Measurements from ENCODE around the gene STXBP1. TPM values are rescaled to one million over a fixed set of nuclear protein-coding genes. Genes with fewer than 3 reads are reported as not detected.
"Not testable (repeated sequence)": the region's sequence is repeated elsewhere in the genome, so short reads cannot be mapped to it uniquely, and the experiment has no call there.

The STXBP1 gene
- total RNA-seq, 1 donor from 2014 or later, result 53.1 TPM

DNA sequence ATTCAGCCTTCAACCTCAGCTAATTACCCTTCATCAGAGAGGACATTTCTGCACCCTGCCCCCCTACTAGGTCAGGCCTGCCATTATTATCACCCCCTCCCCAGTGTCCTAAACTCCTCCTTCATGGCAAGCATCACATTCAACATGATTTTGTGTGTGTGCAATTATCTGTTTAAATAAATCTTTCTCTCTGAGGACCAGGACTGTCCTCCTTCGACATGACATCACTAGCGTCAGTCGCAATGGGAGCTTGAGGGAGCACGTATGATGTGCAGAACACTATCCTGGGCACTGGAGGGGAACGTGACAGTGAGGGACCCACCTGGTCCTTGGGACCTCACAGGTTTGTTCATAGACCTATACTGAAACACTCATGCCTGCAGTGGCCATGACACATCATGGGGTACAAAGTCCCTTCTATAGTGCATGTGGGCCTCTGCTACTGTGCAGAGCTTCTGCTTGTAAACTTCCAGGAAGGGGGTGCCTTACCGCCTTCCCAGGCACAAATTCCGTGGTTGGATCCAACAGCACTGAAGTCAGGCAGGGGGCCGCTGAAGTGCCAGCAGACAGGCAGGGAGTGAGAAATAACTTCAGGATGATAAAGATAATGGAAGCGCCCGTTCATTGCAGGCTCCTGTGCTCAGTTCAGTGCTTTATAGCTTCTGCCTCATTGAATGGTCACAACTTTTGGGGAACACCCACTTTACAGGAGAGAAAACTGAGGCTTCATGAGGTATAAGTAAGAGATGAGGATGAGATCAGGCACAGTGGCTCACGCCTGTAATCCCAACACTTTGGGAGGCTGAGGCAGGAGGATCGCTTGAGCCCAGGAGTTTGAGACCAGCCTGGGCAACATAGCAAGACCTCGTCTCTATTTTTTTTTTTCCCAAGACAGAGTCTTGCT, 36.0 kb upstream of the STXBP1 start:
- DNase-seq (ENCODE audit: extremely low read depth, low read depth, low spot score), result no peak

GRCh38 chr9:127577194-127577593, 34.9 kb upstream of the STXBP1 start:
- not testable (repeated sequence) for DNase-seq (ENCODE audit: extremely low read depth, low read depth, low spot score)

DNA sequence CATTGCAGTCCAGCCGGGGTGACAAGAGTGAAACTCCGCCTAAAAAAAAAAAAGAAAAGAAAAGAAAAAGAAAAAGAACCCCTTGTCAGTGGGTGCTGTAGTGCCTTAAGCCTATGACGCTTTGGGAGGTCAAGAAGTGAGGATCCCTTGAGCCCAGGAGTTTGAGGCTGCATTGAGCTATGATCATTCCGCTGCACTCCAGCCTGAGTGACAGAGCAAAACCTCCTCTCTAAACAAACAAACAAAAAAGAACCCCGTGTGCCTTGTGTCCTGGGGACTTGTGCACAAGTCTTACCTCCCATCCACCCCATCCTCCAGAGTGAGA, 33.5 kb upstream of the STXBP1 start:
- DNase-seq (ENCODE audit: extremely low read depth, low read depth, low spot score), result no peak

DNA sequence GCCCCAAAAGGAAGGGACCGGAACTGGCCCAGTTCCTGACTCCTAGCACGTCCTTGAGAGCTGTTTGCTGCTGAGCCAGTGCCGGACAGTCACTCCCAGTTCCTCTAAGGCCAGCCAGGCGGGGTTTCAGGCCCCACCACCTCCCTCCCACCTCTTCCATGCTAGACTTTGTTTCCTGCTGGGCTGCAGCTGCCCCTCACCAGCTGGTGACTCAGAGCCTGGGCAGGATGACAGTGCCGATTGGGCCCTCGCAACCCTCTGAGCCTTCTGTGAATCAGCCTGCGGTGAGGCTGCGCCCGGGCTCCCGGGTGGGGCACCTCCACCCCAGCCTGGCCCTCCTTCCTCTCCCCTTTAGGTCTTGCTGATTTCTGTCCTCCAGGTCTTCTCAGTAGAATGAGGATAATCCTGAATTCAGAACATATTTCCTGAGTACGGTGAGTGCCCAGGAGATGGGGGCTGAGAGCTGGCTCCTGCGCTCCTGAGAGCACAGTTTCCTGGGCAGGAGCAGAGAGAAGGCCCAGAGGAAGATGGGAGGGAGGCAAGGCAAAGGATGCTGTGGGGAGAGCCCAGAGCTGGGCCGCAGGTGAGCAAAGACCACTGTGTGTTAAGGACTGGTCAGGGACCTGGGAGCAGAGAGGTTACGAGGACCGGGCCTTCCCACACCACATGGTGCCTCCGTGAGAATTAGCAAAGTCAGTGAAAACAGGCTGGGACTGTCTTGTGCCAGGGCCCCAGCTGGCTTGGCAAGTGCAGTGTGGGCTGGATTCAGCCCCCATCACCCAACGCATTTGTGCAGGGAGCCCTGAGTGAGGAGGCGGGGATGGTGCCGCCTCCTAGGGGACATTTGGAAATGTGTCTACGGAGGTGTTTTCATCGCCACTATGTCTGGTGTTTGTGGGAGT, 32.9 kb upstream of the STXBP1 start:
- no peak for DNase-seq (ENCODE audit: extremely low read depth, low read depth, low spot score)

GRCh38 chr9:127580366-127580765, 31.7 kb upstream of the STXBP1 start:
- DNase-seq (ENCODE audit: extremely low read depth, low read depth, low spot score), result no peak

- DNase-seq (ENCODE audit: extremely low read depth, low read depth, low spot score), result no peak
Observed at GRCh38 chr9:127580879-127581475, 31.1 kb upstream of the STXBP1 start.

- not testable (repeated sequence) for DNase-seq (ENCODE audit: extremely low read depth, low read depth, low spot score)
Observed at GRCh38 chr9:127584474-127584805, 27.6 kb upstream of the STXBP1 start.

GRCh38 chr9:127585161-127585819, 26.8 kb upstream of the STXBP1 start:
- DNase-seq (ENCODE audit: extremely low read depth, low read depth, low spot score), result no peak

GRCh38 chr9:127586096-127586495, 26.0 kb upstream of the STXBP1 start:
- DNase-seq (ENCODE audit: extremely low read depth, low read depth, low spot score), result no peak

DNA sequence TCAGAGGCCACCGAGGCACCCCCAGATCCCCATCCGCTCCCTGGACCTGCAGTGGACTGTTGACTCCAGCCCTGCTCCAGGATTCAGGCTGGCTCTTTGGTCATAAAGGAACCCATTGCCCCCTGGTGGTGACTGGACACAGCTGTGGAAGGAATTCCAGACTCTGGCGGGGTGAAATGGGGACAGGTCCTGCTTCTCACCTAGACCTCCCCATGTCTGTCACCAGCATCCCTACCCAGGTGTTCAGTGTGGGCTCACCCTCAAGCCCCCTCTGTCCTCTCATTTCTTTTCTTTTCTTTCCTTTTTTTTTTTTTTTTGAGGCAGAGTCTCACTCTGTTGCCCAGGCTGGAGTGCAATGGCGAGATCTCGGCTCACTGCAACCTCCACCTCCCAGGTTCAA, 25.5 kb upstream of the STXBP1 start:
- DNase-seq (ENCODE audit: extremely low read depth, low read depth, low spot score), result no peak

DNA sequence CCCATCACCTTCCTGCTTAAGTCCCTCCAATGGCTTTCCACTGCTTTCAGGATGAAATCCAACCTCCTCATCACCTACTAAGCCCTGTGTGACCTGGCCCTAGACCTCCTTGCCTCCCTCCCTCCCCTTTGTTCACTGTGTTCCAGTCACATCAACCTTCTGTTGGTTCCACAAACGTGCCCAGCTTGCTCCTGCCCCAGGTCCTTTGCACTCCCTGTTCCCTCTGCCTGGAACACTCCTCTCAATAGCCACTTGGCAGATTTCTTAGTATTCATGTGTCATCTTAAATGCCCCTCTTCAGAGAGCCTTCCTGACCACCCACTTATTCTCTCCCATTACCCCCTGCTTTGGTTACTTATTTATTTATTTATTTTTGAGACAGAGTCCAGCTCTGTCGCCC, 24.1 kb upstream of the STXBP1 start:
- DNase-seq (ENCODE audit: extremely low read depth, low read depth, low spot score), result no peak

GRCh38 chr9:127588740-127589506, 23.2 kb upstream of the STXBP1 start:
- DNase-seq (ENCODE audit: extremely low read depth, low read depth, low spot score), result no peak

- no peak for DNase-seq (ENCODE audit: extremely low read depth, low read depth, low spot score)
Observed at GRCh38 chr9:127589955-127590370, 22.1 kb upstream of the STXBP1 start.

DNA sequence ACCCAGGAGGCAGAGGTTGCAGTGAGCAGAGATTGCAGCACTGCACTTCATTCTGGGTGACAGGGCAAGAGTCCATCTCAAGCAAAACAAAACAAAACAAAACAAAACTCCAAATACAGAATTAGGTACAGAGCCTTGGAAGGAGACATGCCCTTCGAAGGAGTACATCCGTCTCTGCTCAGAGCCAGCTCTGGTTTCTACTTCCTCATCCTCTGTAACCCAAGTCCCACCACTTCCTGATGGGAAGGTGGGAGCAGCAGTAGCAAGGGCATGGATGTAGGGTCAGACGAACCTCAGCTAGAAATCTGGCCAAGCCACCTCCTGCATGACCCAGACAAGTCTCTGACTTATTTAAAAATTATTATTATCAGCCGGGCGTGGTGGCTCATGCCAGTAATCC, 16.5 kb upstream of the STXBP1 start:
- DNase-seq (ENCODE audit: extremely low read depth, low read depth, low spot score), result no peak

DNA sequence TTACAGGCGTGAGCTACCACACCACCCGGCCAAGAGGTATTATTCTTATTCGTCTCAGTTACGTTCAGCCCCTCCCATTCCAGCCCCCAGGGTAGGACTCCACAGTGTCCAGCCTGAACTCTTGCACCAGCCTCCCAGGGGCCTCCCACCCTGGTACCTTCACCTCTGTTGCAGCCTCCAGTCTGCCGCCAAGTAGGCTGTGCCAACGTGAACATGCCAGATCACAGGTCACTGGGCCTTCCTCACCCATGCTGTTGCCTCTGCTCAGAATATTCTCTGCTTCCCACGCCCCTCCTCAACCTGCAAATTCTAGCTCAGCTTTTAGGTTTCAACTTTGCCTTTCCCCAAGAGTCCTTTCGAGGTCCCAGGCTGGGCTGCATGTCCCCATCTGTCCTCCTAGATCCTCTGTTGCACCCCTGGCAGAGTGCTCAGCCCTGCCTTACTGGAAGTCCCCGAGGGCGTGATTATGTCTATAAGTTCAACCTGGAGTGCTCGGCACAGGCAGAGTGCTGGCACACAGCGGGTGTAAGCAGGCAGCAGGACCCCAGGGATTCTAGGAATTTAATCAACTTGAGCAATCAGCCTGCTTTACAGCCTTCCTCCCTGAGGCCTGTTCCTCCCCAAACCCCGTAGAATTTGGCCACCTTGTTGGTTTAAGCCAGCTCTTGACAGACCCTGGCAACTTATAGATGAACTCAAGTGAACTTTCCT, 13.1 kb upstream of the STXBP1 start:
- no peak for DNase-seq (ENCODE audit: extremely low read depth, low read depth, low spot score)

GRCh38 chr9:127599550-127599891, 12.6 kb upstream of the STXBP1 start:
- no peak for DNase-seq (ENCODE audit: extremely low read depth, low read depth, low spot score)

DNA sequence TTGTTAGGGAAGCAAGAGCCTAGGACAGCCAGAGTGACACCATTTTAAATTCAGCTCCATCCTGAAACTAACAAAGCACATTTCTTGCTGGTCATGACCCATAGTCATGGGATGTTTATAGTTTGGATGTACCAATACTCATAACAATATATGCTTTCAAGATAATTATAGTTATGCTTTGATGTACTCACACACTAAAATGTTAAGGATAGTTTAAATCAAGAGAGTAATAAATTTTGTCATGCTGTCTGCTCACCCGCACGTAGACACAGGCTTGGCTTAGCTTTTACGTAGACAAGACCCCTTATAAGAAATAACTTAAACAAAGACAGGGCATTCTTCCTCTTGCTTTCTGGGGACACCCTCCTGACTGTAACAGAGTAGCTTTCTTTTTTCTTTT, 8.9 kb upstream of the STXBP1 start:
- no peak for DNase-seq (ENCODE audit: extremely low read depth, low read depth, low spot score)

GRCh38 chr9:127606043-127606442, 6.0 kb upstream of the STXBP1 start:
- DNase-seq (ENCODE audit: extremely low read depth, low read depth, low spot score), result no peak

DNA sequence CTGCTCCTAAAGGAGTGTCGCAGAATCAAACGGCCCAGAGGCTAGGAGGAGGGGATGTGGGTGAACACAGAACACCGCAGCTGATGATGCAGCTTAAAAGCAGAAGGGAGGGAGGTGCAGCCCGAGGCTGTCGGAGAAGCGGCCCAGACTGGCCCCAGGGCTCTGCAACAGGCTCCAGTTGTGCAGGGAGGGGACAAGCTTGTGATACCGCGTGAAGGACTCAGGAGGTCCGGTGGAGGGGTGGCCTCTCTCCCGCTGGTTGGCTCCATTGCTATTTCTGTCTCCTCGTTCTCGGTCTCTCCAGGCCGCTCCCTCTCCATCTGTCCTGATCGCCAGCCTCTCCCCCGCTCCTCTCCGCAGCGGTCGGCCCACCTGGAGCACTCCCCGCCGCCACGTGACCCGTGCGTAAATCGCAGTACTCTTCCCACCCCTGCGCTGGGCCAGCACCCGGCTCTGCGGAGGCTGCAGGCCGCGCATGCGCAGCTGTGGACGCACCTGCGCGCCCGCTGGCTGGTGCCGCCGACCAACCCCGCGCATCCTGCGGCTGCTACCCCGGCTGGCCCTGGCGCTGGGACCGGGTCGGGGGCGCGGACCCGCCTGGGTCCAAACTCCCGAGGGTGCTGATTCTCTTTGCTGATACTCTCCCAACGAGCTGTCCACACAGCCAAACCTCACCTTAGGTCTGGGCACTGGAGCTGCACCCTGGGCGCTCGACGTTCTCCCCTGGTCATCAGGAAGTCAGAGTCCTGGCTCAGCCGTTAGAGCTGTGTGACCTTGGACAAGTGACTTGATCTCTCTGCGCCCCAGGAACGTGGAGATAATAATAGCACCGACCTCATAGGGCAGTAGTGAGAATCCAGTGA, 3.7 kb upstream of the STXBP1 start:
- no peak for DNase-seq (ENCODE audit: extremely low read depth, low read depth, low spot score)

All from glomerular endothelial cell (primary cell).